CD8-positive, alpha-beta memory T cell (primary cell): Measurements from ENCODE around the gene GPN3. TPM values are rescaled to one million over a fixed set of nuclear protein-coding genes. Genes with fewer than 3 reads are reported as not detected.

Experiments used
- polyA plus RNA-seq: library from polyadenylated mRNA; unstranded; fragments of 300-500 nt; fragmentation: Illumina TruSeq; gene quantifications from one replicate; pipeline ENCODE4 v1.2.3, GENCODE V29; 2021
- total RNA-seq, 2 experiments: library from RNA; stranded (reverse); gene quantifications; one replicate each; pipeline ENCODE4 v1.2.3, GENCODE V29; 2021

GPN3 gene
- total and polyA plus RNA-seq, 3 experiments from 2014 or later, result 33.9 to 59.4 (median 59.4) TPM

Other genes with a start within 250 kb of the GPN3 start
- gene ATP2A2, start 187.0 kb downstream of the GPN3 start, total RNA-seq, result 100 to 1,000 TPM; 199 TPM
- gene ATP2A2, start 187.0 kb downstream of the GPN3 start, polyA plus RNA-seq, result 4.8 TPM
- 10 to 100 TPM; 66.7 to 67.1 TPM for gene ANAPC7, start 64.5 kb downstream of the GPN3 start, total RNA-seq
- gene ANAPC7, start 64.5 kb downstream of the GPN3 start, polyA plus RNA-seq, result 26.9 TPM
- gene ARPC3, start 17.9 kb downstream of the GPN3 start, total RNA-seq, result 100 to 1,000 TPM; 266 to 293 TPM
- gene ARPC3, start 17.9 kb downstream of the GPN3 start, polyA plus RNA-seq, result 800 TPM
- gene FAM216A, start 588 bp upstream of the GPN3 start, total RNA-seq, result 10 to 100 TPM; 43.2 to 44.0 TPM
- 9.8 TPM for gene FAM216A, start 588 bp upstream of the GPN3 start, polyA plus RNA-seq
- 10 to 100 TPM; 86.4 to 88.3 TPM for gene VPS29, start 33.9 kb upstream of the GPN3 start, total RNA-seq
- gene VPS29, start 33.9 kb upstream of the GPN3 start, polyA plus RNA-seq, result 150 TPM
- gene RAD9B, start 34.1 kb upstream of the GPN3 start, total RNA-seq, result 1 to 10 TPM in 1 of 2 experiments, under 1 TPM in 1; 0.74 to 1.9 TPM
- 0.52 TPM for gene RAD9B, start 34.1 kb upstream of the GPN3 start, polyA plus RNA-seq
- gene PPTC7, start 115.1 kb upstream of the GPN3 start, total RNA-seq, result 10 to 100 TPM; 52.0 TPM
- gene PPTC7, start 115.1 kb upstream of the GPN3 start, polyA plus RNA-seq, result 11.7 TPM
- 10 to 100 TPM in 1 of 2 experiments, 1 to 10 TPM in 1; 9.8 to 11.1 TPM for gene TCTN1, start 145.9 kb upstream of the GPN3 start, total RNA-seq
- gene TCTN1, start 145.9 kb upstream of the GPN3 start, polyA plus RNA-seq, result 4.6 TPM
- gene HVCN1, start 220.9 kb upstream of the GPN3 start, total RNA-seq, result 10 to 100 TPM; 18.5 to 20.2 TPM
- gene HVCN1, start 220.9 kb upstream of the GPN3 start, polyA plus RNA-seq, result 17.6 TPM